ENCODE measurements around the gene UROD.

DNA sequence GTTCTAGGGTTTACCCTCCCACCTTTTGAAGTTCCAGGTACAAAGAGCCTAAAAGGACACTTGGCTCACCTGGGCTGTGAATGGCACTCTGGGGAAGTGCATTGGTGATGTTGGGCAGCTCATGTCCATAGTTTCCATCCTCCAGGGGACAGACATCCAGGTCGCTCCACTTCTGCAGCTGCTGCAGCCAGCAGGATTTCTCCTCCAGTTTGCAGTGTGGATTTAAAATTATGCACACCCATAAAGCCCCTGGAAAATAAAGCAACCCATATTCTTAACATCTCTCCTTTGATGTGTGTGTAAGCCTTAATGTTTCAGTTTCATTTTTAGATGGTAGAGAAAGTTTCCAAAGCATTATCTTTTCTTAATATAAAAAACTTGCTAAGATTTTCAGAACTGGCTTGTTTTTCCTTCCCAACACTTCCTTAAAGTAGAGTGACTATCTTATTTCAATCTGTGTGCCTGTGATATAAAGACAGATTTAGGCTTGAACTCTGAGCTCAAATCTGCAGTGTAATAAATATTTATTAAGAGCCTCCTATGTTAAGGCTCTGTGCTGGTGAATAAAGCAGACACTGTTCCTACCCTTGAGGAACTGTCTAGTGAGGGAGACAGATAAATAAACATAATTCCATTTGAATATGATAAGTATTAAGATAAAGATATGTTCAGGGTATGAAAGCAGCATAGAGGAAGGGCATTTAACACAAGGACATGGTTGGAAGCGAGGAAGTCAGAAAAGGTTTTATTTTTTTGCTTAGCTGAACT is 39.1 kb downstream of the UROD start:
- no peak for TF ChIP-seq HNF4A (conservative IDR thresholded peaks at IDR 0.05)
- no peak for TF ChIP-seq CTCF (IDR thresholded peaks at IDR 0.05; ENCODE audit: low read depth, low read length, missing input control)

All from liver (tissue), 3 donors.